Endothelial cell of hepatic sinusoid (primary cell): ENCODE data around the gene HMGN3.

Source experiments
- in situ Hi-C: cut with HindIII; loops from 2 replicates; pipeline ENCODE4 v1.10.0; 2017; ENCODE audit warnings: low sequenced_read_pairs

Gene HMGN3

DNA sequence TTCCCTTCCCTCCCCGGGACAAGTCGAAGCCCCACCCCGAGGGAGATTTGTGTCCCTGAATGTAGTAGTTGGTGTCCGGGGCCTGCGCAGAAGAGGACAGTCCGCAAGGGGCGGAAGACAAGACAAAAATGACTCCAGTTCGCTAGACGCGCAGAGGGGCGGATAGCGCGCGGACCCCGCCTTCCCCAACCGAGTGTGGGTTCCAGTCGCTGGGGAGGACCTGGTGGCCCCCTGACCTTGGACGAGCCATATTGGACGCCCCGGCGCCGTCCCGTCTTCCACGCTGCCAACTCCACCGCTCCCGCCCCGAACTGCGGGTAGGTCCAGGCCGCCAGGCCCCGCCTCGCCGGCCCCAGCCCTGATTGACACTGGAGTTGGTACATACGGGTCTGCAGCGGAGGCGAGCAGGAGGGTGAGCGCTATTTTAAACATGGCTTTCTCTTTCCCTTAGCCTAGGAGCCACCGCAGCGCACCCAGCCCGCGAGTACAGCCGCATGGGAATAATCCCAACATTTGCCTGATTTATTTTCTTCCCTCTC, 802 bp downstream of the HMGN3 start:
- in situ Hi-C loops = loop anchor here (10.0 kb wide), 1 partner anchor 319 kb away; no protein-coding TSS in a partner anchor

DNA sequence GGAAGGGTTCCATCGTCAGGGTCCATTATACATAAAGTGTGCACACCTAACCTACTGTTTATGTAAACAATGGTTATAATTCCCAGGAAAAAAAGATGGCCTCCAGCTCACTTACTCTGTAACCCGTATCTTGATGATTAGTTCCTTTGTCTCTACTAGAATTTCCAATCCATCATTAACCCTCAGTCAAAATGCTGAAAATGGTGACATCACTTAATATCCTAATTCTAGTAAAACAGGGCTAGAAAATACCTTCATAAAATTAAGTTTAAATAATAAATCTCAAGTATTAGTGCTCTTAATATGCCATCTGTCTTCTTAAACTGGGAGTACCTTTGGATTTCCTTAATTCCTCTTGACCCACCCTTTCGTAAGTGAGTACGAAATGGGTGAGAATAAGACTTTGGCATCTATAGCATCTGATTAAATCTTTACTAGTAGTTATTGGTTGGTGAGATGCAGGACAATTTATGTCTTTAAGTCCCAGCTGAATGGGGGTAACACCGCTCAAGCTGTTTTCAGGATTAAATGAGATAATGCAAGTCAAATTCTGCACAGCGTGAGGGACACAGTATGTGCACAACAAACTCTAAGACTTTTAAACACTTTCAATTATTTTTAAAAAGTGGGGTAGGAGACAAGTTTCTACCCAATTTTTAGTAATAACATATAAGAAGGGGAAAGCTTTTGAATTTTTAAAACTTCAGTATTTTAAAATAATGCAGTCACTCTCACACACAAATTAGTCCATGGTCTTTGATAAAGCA, 1.6 kb downstream of the HMGN3 start:
- in situ Hi-C loops = loop anchor here (10.0 kb wide), 1 partner anchor 318 kb away; no protein-coding TSS in a partner anchor

DNA sequence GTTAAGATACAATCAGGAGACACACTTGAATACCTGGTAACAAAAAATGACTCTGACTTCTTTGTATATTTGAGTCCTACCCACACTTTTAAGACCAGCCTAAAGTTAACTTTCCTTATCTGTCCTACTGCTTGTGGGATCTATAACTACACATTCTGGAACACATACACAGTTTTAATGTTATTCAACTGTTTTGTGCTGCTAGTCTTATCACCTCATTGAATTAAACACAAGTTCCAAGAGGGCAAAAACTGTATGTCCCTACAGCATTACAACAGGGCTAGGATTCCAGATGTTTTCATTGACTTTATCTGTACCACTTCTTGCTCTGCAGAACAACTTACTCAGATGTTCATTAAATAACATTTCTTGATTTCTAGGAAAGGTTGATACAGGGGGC, 2.8 kb downstream of the HMGN3 start:
- in situ Hi-C loops = loop anchor here (10.0 kb wide), 1 partner anchor 317 kb away; no protein-coding TSS in a partner anchor

DNA sequence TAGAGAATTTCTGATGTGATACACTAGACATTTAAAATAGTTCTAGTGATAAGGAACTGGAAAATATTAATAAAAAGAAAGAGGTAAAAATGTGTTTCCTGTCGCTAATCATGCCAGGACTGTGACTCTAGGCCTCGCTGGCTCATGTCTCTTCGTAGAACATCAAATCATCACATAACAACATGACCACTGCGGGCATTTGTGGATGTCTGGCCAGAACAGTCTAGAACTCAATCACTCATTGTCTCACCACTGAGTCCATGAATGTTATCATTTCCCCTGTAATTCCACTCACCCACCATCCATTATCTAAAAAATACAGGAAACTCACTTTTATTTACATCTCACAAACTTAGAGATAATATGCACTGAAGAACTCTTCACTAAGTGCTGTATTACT, 3.4 kb downstream of the HMGN3 start:
- in situ Hi-C loops = loop anchor here (10.0 kb wide), 1 partner anchor 316 kb away; no protein-coding TSS in a partner anchor

DNA sequence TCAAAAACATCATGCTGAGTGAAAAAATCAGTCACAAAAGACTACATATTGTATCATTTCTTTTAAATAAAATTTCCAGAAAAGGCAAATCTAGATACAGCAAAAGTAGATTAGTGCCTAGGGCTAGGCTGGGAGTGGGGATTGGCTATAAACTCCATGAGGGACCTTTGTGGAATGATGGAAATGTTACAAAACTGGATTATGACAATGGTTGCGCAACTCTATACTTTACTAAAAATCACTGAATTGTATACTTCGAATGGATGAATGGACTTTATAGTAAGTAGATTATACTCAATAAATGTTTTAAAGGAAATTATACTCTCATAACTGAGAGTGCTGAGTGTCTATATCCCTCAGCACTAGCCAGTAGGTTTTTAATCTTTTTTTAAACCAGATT, 4.3 kb downstream of the HMGN3 start:
- in situ Hi-C loops = loop anchor here (10.0 kb wide), 1 partner anchor 315 kb away; no protein-coding TSS in a partner anchor

DNA sequence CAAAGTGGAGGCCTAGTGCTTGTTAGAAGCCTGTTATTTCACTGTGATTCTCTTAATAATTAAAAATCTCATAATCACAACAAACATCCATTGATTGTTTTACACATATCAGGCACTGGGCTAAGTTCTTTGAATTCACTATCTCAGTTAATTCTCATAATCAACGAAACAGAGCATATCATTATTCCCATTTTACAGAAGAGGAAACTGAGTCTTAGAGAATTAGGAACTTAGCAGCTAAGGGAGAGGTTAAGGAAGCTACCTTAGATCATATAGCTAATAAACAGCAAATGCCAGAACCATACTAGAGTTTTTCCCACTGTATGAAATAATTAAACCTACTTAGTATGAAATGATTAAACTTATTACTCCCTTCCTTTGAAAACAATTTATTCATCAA, 7.0 kb downstream of the HMGN3 start:
- in situ Hi-C loops = no loop called here

DNA sequence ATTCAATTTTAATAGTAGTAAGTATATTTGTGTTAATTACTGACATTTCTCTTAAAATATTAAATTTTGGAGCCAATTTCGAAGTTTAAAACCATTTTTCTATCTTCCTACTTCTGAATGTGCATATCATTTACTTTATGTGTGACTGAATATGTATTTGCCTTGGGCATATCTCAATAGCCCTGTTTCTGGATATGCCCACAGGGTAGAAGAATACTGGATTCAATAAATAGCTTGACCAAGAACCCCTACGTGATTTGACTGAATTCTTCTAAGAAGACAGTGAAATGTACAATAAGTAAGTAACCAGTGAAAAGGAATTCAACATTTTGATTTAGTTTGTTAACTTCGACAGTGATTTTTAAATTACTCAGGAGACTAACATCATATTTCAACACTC, 7.8 kb downstream of the HMGN3 start:
- in situ Hi-C loops = no loop called here

DNA sequence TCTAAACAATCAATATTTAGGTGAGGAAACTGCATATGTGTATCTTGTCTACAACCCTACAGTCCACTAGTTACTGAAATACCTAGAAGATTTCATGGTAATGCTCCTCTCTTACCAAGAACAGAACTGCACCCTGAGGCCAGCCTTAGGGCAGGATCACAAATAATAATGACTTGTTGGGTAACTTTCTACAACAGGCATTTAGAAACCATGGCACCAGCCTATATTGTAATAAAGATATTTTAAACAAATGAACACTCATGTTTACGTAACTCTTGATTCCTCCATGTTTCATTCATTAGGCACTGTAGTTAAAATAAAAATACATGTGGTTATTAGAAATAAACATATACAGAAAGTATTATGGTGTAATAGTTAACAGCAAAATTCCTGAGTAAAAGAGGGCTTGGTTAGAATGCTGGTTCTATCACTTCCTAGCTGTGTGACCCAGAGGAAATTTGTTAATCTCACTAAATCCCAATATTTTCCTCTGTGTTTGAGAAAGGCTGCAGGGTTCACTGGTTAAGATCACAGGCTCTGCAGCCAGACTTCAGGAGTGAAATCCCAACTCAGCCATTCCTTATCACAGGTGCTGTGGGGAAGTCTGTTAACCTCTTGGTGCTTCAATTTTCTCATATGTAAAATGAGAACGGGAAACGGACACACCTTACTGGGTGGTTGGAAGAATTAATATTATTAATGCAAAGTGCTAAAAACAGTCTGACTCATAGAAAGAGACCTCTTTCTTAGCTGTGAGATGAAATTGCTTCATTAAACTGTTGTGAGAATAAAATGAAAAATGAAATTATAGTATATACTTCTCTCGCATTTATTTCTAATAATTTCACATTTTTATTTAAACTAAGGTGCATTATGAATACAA, 8.5 kb downstream of the HMGN3 start:
- in situ Hi-C loops = no loop called here

DNA sequence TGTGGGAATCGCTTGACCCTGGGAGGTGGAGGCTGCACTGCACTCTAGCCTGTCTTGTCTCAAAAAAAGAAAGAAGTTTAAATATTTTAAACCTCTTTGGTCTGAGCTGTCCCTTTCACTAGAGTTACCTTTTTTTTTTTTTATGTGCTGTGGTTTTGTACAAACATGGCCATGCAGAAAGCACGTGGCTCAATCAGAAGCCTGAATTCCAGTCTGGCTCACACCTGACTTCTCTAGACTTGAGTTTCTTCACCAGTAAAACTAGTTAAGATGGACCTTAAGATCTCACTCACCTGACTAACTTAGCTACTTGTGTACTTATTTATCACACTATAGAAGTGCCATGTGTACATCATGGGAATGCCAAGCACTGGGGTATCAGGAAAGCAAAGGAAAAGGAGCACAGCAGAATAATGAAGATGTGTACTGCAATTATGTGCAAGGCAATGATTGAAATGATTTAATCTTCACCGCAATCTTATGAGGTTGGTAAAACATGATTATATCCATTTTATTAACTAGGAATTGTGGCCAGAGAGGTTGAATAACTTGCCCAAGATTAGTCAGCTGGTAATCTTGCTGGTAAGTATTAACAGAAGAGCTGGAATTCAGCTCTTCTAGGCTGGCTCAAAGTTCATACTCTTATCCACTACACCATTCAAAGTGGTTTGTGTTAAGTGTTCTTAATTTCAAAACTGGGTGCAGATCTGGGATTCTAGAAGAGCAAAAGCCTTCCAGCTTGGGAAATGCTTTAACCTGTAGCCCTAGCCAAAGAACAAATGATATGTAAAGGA, 10.7 kb downstream of the HMGN3 start:
- in situ Hi-C loops = no loop called here

DNA sequence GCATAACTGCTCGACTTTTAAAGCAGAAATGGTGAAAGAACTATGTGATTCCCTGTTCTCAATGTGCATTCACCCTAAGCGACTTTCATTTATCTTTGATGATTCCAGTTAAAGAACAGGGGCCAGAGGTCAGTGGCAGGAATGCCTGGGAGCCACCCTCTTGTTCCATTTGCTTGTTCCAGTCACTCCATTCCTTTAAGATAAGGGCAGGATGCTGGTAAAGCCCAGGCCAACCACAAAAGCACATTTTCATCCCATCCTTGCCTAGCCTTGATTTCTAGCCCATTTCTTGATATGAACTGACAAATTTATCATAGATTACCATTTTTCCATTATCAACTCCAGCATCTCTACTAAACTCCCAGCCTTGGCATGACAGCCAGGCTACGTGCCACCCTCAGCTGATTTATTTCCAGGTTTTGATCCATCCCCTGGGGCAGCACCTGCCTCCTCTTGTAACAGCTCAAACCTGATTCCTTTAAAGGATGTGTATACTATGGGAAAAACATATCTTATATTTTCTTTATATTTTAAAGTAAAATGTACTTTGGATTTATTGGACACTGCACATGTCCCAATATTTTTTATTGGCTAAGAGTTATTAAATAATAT, 19.2 kb downstream of the HMGN3 start:
- in situ Hi-C loops = no loop called here

DNA sequence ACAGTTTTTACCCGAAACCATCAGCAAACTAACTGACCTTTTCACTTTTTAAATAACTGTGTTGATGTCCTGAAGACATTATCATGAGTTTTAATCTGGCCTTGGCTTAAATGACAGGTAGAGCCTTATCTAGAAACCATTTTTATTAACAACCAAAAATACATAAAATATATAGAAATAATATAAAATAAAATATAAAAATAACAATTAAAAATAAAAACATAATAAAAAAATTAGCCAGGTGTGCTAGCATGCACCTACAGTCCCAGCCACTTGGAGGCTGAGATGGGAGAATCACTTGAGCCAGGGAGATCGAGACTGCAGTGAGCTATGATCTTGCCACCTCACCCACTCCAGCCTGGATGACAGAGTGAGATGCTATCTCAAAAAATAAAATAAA, 21.6 kb downstream of the HMGN3 start:
- in situ Hi-C loops = no loop called here

DNA sequence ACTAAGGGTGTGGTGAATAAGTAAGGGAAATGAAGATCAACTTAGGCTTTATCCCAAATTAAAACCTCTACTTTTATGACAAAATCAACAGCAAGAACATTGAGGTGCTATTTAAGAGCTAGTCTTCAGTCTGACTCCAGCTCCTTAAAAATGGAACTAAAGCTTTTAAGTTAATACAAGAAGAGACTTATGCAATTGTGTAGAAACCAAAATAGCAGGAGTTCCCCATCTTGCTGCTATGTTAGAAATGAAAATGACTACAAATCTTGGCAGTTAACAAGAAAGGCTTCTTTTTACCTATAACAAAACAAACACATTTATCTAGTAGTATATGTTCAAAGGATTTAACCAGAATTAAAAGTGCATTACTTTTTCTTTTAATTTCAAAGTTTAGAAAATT, 25.7 kb downstream of the HMGN3 start:
- in situ Hi-C loops = loop anchor here (10.0 kb wide), 1 partner anchor 226 kb away; no protein-coding TSS in a partner anchor

DNA sequence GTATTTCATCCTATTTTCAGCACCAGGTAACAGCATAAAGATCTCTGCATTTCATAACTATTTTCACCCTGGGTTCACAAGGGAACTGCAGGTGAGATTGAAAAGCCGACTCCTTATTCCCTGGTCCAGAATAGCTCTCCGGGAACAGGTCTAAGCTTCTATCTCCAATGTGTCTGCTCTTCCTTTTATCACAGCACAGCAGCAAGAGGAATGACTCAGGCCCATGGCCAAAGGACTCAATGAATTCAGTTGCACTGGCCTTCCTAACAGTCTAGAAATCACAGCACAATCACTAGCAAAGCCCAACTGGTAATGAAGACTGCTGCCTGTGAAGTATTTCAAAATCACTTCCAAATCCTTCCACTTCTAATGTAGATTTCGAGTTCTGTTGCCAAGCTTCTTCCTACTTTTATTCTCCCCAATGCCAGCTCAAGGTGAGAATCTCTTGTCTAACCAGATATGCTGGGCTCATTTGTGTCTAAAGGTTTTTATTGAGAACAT, 30.7 kb downstream of the HMGN3 start:
- in situ Hi-C loops = loop anchor here (10.0 kb wide), 1 partner anchor 231 kb away; no protein-coding TSS in a partner anchor

DNA sequence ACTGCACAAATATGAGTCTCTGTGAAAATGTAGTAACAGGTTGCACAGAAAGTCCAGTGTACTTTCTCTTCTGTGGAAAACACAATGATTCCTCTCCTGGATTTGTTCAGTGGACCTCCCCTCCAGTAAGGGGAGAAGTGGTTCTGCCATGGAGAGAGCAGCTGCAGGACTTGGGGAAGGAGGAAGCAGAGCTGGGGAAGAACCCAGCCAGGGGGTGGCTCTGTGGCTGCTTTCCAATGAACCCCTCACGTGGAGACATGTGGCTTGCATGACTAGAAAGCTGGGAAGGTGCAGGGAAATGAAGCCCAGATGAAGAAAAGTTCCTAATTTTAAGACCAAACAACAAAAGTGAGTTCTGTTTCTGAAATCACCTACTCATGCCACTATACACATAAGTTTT, 31.9 kb downstream of the HMGN3 start:
- in situ Hi-C loops = loop anchor here (10.0 kb wide), 1 partner anchor 232 kb away; no protein-coding TSS in a partner anchor

DNA sequence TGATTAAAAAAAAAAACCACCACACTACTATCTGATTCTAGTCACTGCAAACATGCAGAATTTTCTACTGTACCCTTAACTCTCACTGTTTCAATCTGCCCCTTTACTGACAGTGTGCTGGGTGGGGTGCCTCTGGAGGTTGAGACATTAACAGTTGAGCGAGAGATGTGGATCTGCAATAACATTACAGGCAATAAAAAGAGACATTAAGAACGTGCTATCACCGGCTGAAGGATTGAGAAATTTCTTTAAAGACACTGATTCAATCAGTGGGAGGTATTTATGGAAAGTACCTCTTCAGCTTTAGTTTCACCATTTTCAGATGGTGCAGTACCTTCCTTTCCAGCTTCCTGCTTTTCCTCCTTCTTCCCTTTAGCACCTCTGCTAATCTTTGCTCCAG, 32.5 kb downstream of the HMGN3 start:
- in situ Hi-C loops = loop anchor here (10.0 kb wide), 1 partner anchor 233 kb away; no protein-coding TSS in a partner anchor

DNA sequence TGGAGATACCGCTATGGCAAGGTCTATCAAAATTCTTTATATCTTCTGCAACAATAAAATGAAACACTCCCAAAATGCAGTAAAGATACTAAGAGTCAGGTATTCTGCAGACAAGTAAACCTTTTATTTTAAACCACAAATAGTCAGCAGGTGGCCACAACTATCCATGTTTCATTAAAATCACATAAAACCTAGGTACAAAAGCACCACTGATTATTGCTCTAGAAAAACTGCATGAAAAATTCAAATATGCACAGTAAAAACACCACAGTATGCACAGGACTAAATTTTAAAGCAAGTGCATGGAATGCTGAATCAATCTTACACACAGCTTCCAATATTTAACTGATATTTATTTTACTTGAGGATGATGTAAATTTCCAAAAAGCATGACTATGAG, 33.3 kb downstream of the HMGN3 start:
- in situ Hi-C loops = loop anchor here (10.0 kb wide), 1 partner anchor 234 kb away; no protein-coding TSS in a partner anchor

DNA sequence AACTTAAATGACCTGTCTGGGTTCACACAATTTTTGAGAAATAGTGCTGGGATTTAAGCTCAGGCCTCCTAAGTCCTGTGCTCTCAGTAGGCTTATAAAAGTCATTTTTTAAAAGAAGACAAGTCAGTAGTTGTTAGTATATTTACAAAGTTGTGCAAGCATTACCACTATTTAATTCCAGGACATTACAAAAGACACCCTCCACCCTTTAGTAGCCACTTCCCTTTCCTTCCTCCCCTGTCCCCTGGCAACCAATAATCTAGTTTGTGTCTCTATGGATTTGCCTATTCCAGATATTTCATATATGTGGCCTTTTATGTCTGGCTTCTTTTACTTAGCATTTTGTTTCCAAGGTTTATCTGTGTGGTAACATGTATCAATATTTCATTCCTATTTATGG, 37.6 kb downstream of the HMGN3 start:
- in situ Hi-C loops = no loop called here

DNA sequence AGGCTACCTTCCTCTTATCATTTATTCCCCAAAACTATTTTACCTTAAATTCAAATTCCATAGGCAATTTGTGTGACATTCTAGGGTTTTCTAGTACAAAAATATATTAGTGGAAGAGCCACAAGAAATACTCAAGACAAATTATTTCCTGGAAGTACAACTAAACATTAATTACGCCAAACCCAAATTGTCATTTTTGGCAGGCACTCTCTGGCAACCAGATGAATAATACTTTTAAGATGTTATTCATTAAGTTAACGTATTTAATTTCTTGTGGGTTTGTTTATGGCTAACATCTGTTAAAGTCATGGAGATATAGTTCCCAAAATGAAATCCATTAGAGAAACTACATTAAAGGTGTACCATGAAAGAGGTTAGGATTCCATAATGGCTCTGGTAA, 40.5 kb downstream of the HMGN3 start:
- in situ Hi-C loops = no loop called here

DNA sequence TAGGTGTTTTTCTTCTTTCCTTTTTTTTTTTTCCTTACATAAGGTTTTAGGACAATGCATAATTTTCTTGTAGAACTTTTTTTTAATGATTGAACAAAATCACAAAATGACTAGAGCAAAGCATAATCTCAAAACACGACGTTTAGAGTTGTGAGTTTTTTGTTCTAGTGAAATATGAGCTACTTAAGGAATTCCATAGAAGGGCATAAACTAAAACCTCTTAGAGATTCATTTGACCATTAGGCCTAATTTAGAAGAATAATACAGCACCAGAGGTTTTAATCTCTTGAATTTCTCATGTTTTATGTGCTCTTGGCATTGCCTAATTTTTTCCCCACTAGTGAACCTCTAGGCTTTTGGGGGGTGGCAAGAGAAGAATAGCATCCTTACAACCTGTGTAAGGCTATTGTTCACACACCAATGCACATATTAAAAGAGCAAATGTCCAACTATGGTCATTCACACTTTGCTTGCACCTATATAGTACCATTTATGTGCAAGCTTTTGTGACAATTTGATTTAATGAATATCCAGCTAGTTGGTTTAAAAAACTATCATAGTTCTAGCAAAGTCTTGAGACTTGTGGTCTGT, 44.6 kb downstream of the HMGN3 start:
- in situ Hi-C loops = no loop called here
